22Rv1 (cell line): ENCODE measurements around the gene SLC31A1.

Experiments used
- ZFX ChIP-seq: fragments of 450-650 bp; IDR thresholded peaks from 2 replicates; pipeline ENCODE4 v1.6.1; 2017; ENCODE audit warnings: antibody characterized with exemption, borderline replicate concordance
- TF ChIP-seq, protein P1 (sequence below): fragments of 450-650 bp; IDR thresholded peaks from 2 replicates; pipeline ENCODE4 v1.5.1; 2017; ENCODE audit warnings: mild to moderate bottlenecking

DNA sequence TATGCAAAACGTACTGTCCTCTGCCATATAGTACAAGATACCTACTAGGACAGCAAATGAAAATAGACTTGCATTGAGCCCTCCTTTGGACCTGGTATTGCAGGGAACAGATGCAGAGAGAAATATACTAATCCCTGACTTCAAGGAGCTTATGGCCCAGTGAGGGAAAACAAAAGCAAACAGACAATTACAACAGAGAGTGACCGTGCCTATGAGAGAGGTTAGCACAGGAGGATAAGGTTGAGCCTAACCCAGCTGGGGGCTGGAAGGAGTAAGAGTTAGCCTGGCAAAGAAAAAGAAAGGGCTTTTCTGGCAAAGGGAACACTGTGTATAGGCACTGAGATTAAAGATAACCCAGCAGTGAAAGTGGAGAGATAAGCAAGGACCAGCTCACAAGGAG, 48.5 kb downstream of the SLC31A1 start:
- TF ChIP-seq, protein P1, sequence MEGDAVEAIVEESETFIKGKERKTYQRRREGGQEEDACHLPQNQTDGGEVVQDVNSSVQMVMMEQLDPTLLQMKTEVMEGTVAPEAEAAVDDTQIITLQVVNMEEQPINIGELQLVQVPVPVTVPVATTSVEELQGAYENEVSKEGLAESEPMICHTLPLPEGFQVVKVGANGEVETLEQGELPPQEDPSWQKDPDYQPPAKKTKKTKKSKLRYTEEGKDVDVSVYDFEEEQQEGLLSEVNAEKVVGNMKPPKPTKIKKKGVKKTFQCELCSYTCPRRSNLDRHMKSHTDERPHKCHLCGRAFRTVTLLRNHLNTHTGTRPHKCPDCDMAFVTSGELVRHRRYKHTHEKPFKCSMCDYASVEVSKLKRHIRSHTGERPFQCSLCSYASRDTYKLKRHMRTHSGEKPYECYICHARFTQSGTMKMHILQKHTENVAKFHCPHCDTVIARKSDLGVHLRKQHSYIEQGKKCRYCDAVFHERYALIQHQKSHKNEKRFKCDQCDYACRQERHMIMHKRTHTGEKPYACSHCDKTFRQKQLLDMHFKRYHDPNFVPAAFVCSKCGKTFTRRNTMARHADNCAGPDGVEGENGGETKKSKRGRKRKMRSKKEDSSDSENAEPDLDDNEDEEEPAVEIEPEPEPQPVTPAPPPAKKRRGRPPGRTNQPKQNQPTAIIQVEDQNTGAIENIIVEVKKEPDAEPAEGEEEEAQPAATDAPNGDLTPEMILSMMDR: no peak
- TF ChIP-seq ZFX: no peak
